Activated T-helper 1 cell treated with anti-CD3 and anti-CD28 coated beads, Interleukin-12 subunit alpha, Interleukin-12 subunit beta, Interleukin-2, Interleukin-4 antibody, amounts not matched to agents 30 ng/mL and 10 ng/mL and 1 ng/mL, durations not matched to agents 14 hours and 24 hours and 36 hours (primary cell): ENCODE results near the gene STON1. TPM values are rescaled to one million over a fixed set of nuclear protein-coding genes. Genes with fewer than 3 reads are reported as not detected.

Experiments
- DNase-seq: peaks from one replicate; pipeline ENCODE4 v3.0.0; 2021; ENCODE audit warnings: low spot score
- H3K27ac Mint-ChIP-seq: one replicate; pipeline ENCODE4 v1.8.0; 2021; ENCODE audit warnings: mild to moderate bottlenecking, mixed read lengths
- H3K27me3 Mint-ChIP-seq: one replicate; pipeline ENCODE4 v1.8.0; 2022; ENCODE audit warnings: mild to moderate bottlenecking, moderate library complexity, mixed read lengths; ENCODE audit not compliant: insufficient read depth
- H3K36me3 Mint-ChIP-seq: one replicate; pipeline ENCODE4 v1.8.0; 2021; ENCODE audit warnings: low read depth, mixed read lengths
- H3K4me1 Mint-ChIP-seq: one replicate; pipeline ENCODE4 v1.8.0; 2021; ENCODE audit warnings: low read depth, mixed read lengths
- H3K4me3 Mint-ChIP-seq: one replicate; pipeline ENCODE4 v1.8.0; 2021; ENCODE audit warnings: mild to moderate bottlenecking, moderate library complexity, mixed read lengths
- H3K9me3 Mint-ChIP-seq: one replicate; pipeline ENCODE4 v1.8.0; 2021; ENCODE audit warnings: mixed read lengths
- intact Hi-C: fragments of 100-400 bp; cut with micrococcal nuclease; formaldehyde crosslinking; loops from one replicate; pipeline ENCODE4 v1.15.1; 2024
- total RNA-seq: library from RNA; stranded (reverse); gene quantifications from 2 replicates; pipeline ENCODE4 v1.2.3, GENCODE V29; 2022

Gene STON1
- total RNA-seq, 1 donor from 2014 or later: 1.2 TPM

- H3K9me3 Mint-ChIP-seq: no peaks in the 10 kb centered on the region
- no peaks in the 10 kb centered on the region for H3K4me1 Mint-ChIP-seq
- DNase-seq: no peak
- no peak overlapping the region for H3K4me3 Mint-ChIP-seq
- H3K36me3 Mint-ChIP-seq: no peaks in the 10 kb centered on the region
- H3K27me3 Mint-ChIP-seq: peaks cover 2% of the 10 kb centered on the region
- no peak overlapping the region for H3K27ac Mint-ChIP-seq
- intact Hi-C loops: no loop called here
These were observed 36.8 kb downstream of the STON1 start for GRCh38 chr2:48566592-48567310.

DNA sequence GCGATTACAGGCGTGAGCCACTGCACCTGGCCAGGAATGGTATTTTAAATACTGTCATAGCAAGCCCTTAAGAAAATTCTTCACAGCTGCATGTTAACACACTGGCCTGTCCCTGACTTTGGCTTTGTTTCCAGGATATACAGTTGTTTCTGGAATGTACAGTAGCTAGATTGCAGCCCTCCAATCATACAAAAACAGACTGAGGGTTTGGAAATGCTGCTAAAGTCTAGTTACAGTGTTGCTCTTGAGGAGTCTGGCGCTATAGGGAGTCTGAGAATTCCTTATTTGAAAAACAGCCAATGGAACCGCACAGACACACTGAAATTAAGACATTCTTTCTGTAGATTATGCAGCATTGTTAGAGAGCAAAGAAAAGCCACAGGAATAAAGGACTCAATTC, 37.7 kb downstream of the STON1 start:
- Mint-ChIP-seq H3K4me1 (no peaks in the 10 kb centered on the region), H3K27ac (no peak overlapping the region), H3K36me3 (no peaks in the 10 kb centered on the region), H3K9me3 (no peaks in the 10 kb centered on the region), H3K27me3 (peaks cover 2% of the 10 kb centered on the region), H3K4me3 (no peak overlapping the region)
- intact Hi-C loops: no loop called here
- DNase-seq: no peak

GRCh38 chr2:48568547-48568946, 38.6 kb downstream of the STON1 start:
- intact Hi-C loops: no loop called here
- no peak overlapping the region for H3K27ac Mint-ChIP-seq
- H3K4me1 Mint-ChIP-seq: no peaks in the 10 kb centered on the region
- peaks cover 2% of the 10 kb centered on the region for H3K27me3 Mint-ChIP-seq
- no peaks in the 10 kb centered on the region for H3K36me3 Mint-ChIP-seq
- no peak for DNase-seq
- no peaks in the 10 kb centered on the region for H3K9me3 Mint-ChIP-seq
- H3K4me3 Mint-ChIP-seq: no peak overlapping the region

- Mint-ChIP-seq H3K4me3 (no peak overlapping the region), H3K9me3 (no peaks in the 10 kb centered on the region), H3K27ac (no peak overlapping the region), H3K4me1 (peaks cover 2% of the 10 kb centered on the region), H3K27me3 (peaks cover 2% of the 10 kb centered on the region), H3K36me3 (no peaks in the 10 kb centered on the region)
- intact Hi-C loops: no loop called here
- no peak for DNase-seq
These were observed 39.5 kb downstream of the STON1 start for GRCh38 chr2:48569433-48569832.

GRCh38 chr2:48572816-48573215, 42.9 kb downstream of the STON1 start:
- H3K4me1 Mint-ChIP-seq: peaks cover 8% of the 10 kb centered on the region
- no peaks in the 10 kb centered on the region for H3K9me3 Mint-ChIP-seq
- no peak for DNase-seq
- intact Hi-C loops: no loop called here
- no peak overlapping the region for H3K27ac Mint-ChIP-seq
- no peak overlapping the region for H3K4me3 Mint-ChIP-seq
- H3K27me3 Mint-ChIP-seq: peaks cover 2% of the 10 kb centered on the region
- no peaks in the 10 kb centered on the region for H3K36me3 Mint-ChIP-seq

GRCh38 chr2:48574353-48575287, 44.7 kb downstream of the STON1 start:
- H3K4me1 Mint-ChIP-seq: peaks cover 8% of the 10 kb centered on the region

DNA sequence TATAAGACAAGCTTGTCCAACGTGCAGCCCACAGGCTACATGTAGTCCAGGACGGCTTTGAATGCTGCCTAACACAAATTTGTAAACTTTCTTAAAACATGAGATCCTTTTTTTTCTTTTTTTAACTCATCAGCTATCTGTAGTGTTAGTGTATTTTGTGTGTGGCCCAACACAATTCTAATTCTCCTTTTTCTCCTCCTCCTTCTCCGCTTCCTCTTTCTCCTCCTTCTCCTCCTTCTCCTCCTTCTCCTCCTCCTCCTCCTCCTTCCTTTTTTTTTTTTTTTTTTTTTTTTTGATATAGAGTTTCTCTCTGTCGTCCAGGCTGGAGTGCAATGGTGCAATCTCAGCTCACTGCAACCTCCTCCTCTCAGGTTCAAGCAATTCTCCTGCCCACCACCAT, 48.4 kb downstream of the STON1 start:
- Mint-ChIP-seq H3K27ac (no peak overlapping the region), H3K27me3 (peaks cover 2% of the 10 kb centered on the region), H3K4me1 (peaks cover 8% of the 10 kb centered on the region), H3K36me3 (no peaks in the 10 kb centered on the region), H3K9me3 (no peaks in the 10 kb centered on the region), H3K4me3 (no peak overlapping the region)
- intact Hi-C loops: no loop called here
- DNase-seq: no peak

More at GRCh38 chr2:48574353-48575287, 44.7 kb downstream of the STON1 start:
- intact Hi-C loops: no loop called here
- Mint-ChIP-seq H3K36me3 (no peaks in the 10 kb centered on the region), H3K4me3 (no peak overlapping the region), H3K9me3 (no peaks in the 10 kb centered on the region), H3K27ac (no peak overlapping the region), H3K27me3 (peaks cover 2% of the 10 kb centered on the region)
- no peak for DNase-seq

DNA sequence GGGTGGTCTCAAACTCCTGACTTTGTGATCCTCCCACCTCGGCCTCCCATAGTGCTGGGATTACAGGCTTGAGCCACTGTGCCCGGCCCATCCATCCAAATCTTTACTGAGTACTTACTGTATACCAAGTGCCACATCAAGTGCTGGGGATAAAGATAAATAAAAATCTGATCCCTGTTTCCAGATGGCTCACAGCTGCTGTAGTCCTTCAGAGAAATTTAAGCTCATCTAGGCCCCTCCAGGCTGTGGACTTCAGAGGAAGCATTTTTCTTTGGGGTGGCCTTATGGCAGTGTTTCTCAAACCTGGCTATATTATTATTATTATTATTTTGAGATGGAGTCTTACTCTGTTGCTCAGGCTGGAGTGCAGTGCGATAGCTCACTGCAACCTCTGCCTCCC, 54.0 kb downstream of the STON1 start:
- H3K4me3 Mint-ChIP-seq: no peak overlapping the region
- no peak for DNase-seq
- no peaks in the 10 kb centered on the region for H3K9me3 Mint-ChIP-seq
- peaks cover 4% of the 10 kb centered on the region for H3K27me3 Mint-ChIP-seq
- H3K36me3 Mint-ChIP-seq: no peaks in the 10 kb centered on the region
- no peak overlapping the region for H3K27ac Mint-ChIP-seq
- H3K4me1 Mint-ChIP-seq: peaks cover 12% of the 10 kb centered on the region
- intact Hi-C loops: no loop called here

DNA sequence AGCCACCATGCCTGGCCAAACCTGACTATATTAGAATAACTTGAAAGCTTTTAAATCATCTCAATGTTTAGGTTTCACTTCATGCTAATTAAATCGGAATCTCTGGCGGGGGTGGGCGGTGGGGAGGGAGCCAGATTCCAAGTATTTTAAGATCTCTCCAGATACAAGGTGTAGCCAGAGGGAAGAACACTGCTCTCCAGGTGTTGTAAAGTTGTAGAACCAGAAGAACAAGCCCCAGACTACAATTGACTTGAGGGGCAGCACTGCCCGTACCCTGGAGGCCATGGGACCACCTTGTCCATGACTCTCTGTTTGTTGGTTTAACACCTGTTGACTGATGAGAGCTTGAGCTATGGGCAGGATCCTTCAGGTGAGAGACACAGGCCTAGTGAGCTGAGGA, 54.6 kb downstream of the STON1 start:
- intact Hi-C loops: no loop called here
- H3K4me1 Mint-ChIP-seq: peaks cover 15% of the 10 kb centered on the region
- no peak overlapping the region for H3K4me3 Mint-ChIP-seq
- H3K27ac Mint-ChIP-seq: no peak overlapping the region
- H3K27me3 Mint-ChIP-seq: peaks cover 4% of the 10 kb centered on the region
- DNase-seq: no peak
- H3K36me3 Mint-ChIP-seq: no peaks in the 10 kb centered on the region
- H3K9me3 Mint-ChIP-seq: no peaks in the 10 kb centered on the region

GRCh38 chr2:48586433-48586832, 56.5 kb downstream of the STON1 start:
- H3K9me3 Mint-ChIP-seq: no peaks in the 10 kb centered on the region
- intact Hi-C loops: no loop called here
- H3K36me3 Mint-ChIP-seq: no peaks in the 10 kb centered on the region
- peaks cover 15% of the 10 kb centered on the region for H3K4me1 Mint-ChIP-seq
- no peak overlapping the region for H3K4me3 Mint-ChIP-seq
- H3K27me3 Mint-ChIP-seq: peaks cover 3% of the 10 kb centered on the region
- H3K27ac Mint-ChIP-seq: no peak overlapping the region
- no peak for DNase-seq

- no peaks in the 10 kb centered on the region for H3K9me3 Mint-ChIP-seq
- H3K36me3 Mint-ChIP-seq: no peaks in the 10 kb centered on the region
- no peak for DNase-seq
- intact Hi-C loops: no loop called here
- peaks cover 15% of the 10 kb centered on the region for H3K4me1 Mint-ChIP-seq
- peaks cover 5% of the 10 kb centered on the region for H3K27me3 Mint-ChIP-seq
- H3K4me3 Mint-ChIP-seq: no peak overlapping the region
- no peak overlapping the region for H3K27ac Mint-ChIP-seq
These were observed 57.6 kb downstream of the STON1 start for GRCh38 chr2:48587560-48587959.

DNA sequence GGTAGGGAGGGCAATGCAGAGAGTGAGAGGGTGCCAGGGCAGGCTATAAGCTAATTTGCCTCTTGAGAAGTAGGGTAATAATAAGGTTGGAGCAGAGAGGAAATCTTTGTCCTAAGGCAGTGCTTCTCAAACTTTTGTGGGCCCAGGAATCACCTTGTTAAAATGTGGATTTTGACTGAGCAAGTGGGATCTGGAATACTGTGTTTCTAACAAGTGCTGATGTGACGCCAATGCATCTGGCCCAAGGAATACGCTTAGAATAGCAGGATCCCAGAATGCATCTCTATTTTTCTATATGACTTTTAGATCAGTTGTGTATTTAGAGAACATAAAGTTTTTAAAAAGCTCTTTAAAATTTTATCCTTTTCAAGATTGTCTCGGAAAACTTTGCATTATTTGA, 58.0 kb downstream of the STON1 start:
- intact Hi-C loops: no loop called here
- H3K27ac Mint-ChIP-seq: no peak overlapping the region
- no peak overlapping the region for H3K4me3 Mint-ChIP-seq
- H3K27me3 Mint-ChIP-seq: peaks cover 5% of the 10 kb centered on the region
- peaks cover 15% of the 10 kb centered on the region for H3K4me1 Mint-ChIP-seq
- no peaks in the 10 kb centered on the region for H3K9me3 Mint-ChIP-seq
- H3K36me3 Mint-ChIP-seq: no peaks in the 10 kb centered on the region
- no peak for DNase-seq

DNA sequence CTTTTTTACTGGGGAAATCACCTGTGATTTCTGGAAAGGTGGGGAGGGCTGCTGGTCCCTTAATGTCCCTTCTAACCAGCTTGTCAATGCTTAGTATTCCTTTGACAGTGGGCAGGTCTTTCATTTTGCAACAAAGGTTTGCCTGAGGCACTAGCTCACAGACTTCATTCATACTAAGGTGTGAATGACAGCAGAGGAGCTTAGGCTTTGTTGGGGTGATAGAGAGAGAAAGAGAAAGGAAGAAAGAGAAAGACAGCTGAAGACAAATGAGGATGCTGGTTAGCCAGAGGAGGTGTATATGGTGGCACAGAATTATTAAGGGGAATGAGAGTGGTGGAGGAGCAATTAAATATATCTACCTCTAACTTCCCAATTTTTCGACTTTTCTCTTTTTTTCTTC, 58.8 kb downstream of the STON1 start:
- Mint-ChIP-seq H3K9me3 (no peaks in the 10 kb centered on the region), H3K27ac (no peak overlapping the region), H3K4me3 (no peak overlapping the region), H3K27me3 (peaks cover 5% of the 10 kb centered on the region), H3K4me1 (peaks cover 15% of the 10 kb centered on the region), H3K36me3 (no peaks in the 10 kb centered on the region)
- no peak for DNase-seq
- intact Hi-C loops: no loop called here
